ENCODE data around the gene PRCD. TPM values are rescaled to one million over a fixed set of nuclear protein-coding genes. Genes with fewer than 3 reads are reported as not detected.

PRCD gene
- total RNA-seq, 2 donors from 2014 or later = 0.29 to 1.2 TPM

GRCh38 chr17:76501018-76501826 is 38.6 kb upstream of the PRCD start, which contains the start of gene RHBDF2:
RHBDF2 (minus strand) TSS chr17:76501423; CDS start chr17:76481524, 19,899 bp downstream.
- Histone ChIP-seq H3K27ac (peak within 1 kb of the TSS; percentile 69), H3K9ac (ENCODE audit: low read depth in 2 of 2, low read length in 2 of 2) (peak within 1 kb of the TSS; percentile 75 to 83), H3K36me3 (no peaks in the 10 kb centered on the region), H3K4me1 (peaks cover 21% of the 10 kb centered on the region), H3K9me3 (no peaks in the 10 kb centered on the region), H3K27me3 (no peaks in the 10 kb centered on the region), H3K4me3 (peak within 1 kb of the TSS; percentile 74)
- peak; percentile 96 for DNase-seq
- intact Hi-C loops (cut with DNase I) = loop anchor here (10.0 kb wide), 1 partner anchor 196 kb away; the partner anchor contains the start of gene QRICH2
- no peak for TF ChIP-seq CTCF (IDR thresholded peaks at IDR 0.05)

GRCh38 chr17:76501827-76502307 is 38.0 kb upstream of the PRCD start:
- H3K27ac ChIP-seq = peak overlapping the region; percentile 69
- no peak for DNase-seq
- intact Hi-C loops (cut with DNase I) = loop anchor here (10.0 kb wide), 1 partner anchor 197 kb away; the partner anchor contains the start of gene QRICH2
- H3K9ac ChIP-seq (ENCODE audit: low read depth in 2 of 2, low read length in 2 of 2) = peak overlapping the region; percentile 7 to 83
- peak overlapping the region; percentile 74 for H3K4me3 ChIP-seq
- H3K36me3 ChIP-seq = no peaks in the 10 kb centered on the region
- H3K4me1 ChIP-seq = peaks cover 23% of the 10 kb centered on the region
- TF ChIP-seq CTCF (IDR thresholded peaks at IDR 0.05) = no peak
- no peaks in the 10 kb centered on the region for H3K9me3 ChIP-seq
- no peaks in the 10 kb centered on the region for H3K27me3 ChIP-seq

GRCh38 chr17:76502341-76503211 is 37.3 kb upstream of the PRCD start:
- Histone ChIP-seq H3K4me1 (peaks cover 23% of the 10 kb centered on the region), H3K9ac (ENCODE audit: low read depth in 2 of 2, low read length in 2 of 2) (no peak overlapping the region), H3K27me3 (no peaks in the 10 kb centered on the region), H3K27ac (no peak overlapping the region), H3K36me3 (no peaks in the 10 kb centered on the region), H3K9me3 (no peaks in the 10 kb centered on the region), H3K4me3 (no peak overlapping the region)
- intact Hi-C loops (cut with DNase I) = loop anchor here (10.0 kb wide), 1 partner anchor 198 kb away; the partner anchor contains the start of gene QRICH2
- TF ChIP-seq CTCF (IDR thresholded peaks at IDR 0.05) = no peak
- no peak for DNase-seq

GRCh38 chr17:76504117-76504516 is 35.7 kb upstream of the PRCD start:
- H3K27me3 ChIP-seq = no peaks in the 10 kb centered on the region
- intact Hi-C loops (cut with DNase I) = loop anchor here (10.0 kb wide), 1 partner anchor 199 kb away; the partner anchor contains the start of gene QRICH2
- H3K36me3 ChIP-seq = no peaks in the 10 kb centered on the region
- DNase-seq = no peak
- H3K4me3 ChIP-seq = no peak overlapping the region
- TF ChIP-seq CTCF (IDR thresholded peaks at IDR 0.05) = no peak
- no peak overlapping the region for H3K9ac ChIP-seq (ENCODE audit: low read depth in 2 of 2, low read length in 2 of 2)
- no peaks in the 10 kb centered on the region for H3K9me3 ChIP-seq
- H3K27ac ChIP-seq = no peak overlapping the region
- H3K4me1 ChIP-seq = peaks cover 14% of the 10 kb centered on the region

Data from colonic mucosa (tissue), 4 donors.